Sigmoid colon (tissue), 7 donors: ENCODE results near the gene THEMIS. TPM values are rescaled to one million over a fixed set of nuclear protein-coding genes. Genes with fewer than 3 reads are reported as not detected.

Experiments
- DNase-seq: peaks from one replicate; pipeline ENCODE4 v3.0.0-alpha.2; 2019
- H3K27ac ChIP-seq, 4 donors: fragments of 200-600 bp; sonication (generic); one replicate each; pipeline ENCODE4 v1.5.1; 2016 to 2019; ENCODE audit warnings: mild to moderate bottlenecking in 1 of 4
- H3K27me3 ChIP-seq, 3 donors: fragments of 200-600 bp; sonication (generic); one replicate each; pipeline ENCODE4 v1.5.1; 2019; ENCODE audit warnings: mild to moderate bottlenecking in 1 of 3
- H3K36me3 ChIP-seq, 4 donors: fragments of 200-600 bp; sonication (generic); one replicate each; pipeline ENCODE4 v1.5.1; 2016 to 2019
- H3K4me1 ChIP-seq, 4 donors: fragments of 200-600 bp; sonication (generic); one replicate each; pipeline ENCODE4 v1.5.1; 2017 to 2019
- H3K4me3 ChIP-seq, 4 donors: fragments of 200-600 bp; sonication (generic); one replicate each; pipeline ENCODE4 v1.5.1; 2017 to 2019; ENCODE audit warnings: mild to moderate bottlenecking in 2 of 4, moderate library complexity in 1 of 4
- H3K9me3 ChIP-seq, 4 donors: fragments of 200-600 bp in 3 of 4; sonication (generic) in 3 of 4; one replicate each; pipeline versions ENCODE4 v1.5.1 to v1.6.1; 2013 to 2019
- EP300 ChIP-seq, 4 donors: sonication (generic); formaldehyde crosslinking; IDR thresholded peaks; one replicate each; pipeline ENCODE4 v1.6.1; 2017; ENCODE audit warnings: antibody characterized with exemption in 4 of 4
- POLR2A ChIP-seq, 2 donors: fragments of 450-650 bp; IDR thresholded peaks; one replicate each; pipeline ENCODE4 v1.6.1; 2016; ENCODE audit warnings: antibody characterized with exemption in 2 of 2, mild to moderate bottlenecking in 2 of 2, moderate library complexity in 2 of 2
- POLR2AphosphoS5 ChIP-seq, 4 donors: sonication (generic); formaldehyde crosslinking; IDR thresholded peaks; one replicate each; pipeline ENCODE4 v1.6.1; 2017; ENCODE audit warnings: antibody characterized with exemption in 4 of 4
- WGBS, 2 donors: extraction: QIAGEN DNeasy Blood & Tissue Kit; methylation state at CpG; one replicate each; pipeline ENCODE4 v1.1.7; 2013; 5-methylcytosine and 5-hydroxymethylcytosine counted together
- intact Hi-C: fragments of 100-400 bp; cut with DNase I; formaldehyde crosslinking; loops from one replicate; pipeline ENCODE4 v1.15.1; 2023
- polyA plus RNA-seq, 3 donors: library from polyadenylated mRNA; stranded (reverse); fragments of 200-250 nt; gene quantifications; one replicate each; pipeline ENCODE4 v1.2.3, GENCODE V29; 2013
- total RNA-seq, 4 donors: library from RNA; depleted of rRNA; stranded (reverse); fragments of >200 nt; gene quantifications; one replicate each; pipeline ENCODE4 v1.1.0, GENCODE V29; 2016
- TF ChIP-seq, protein P1 (sequence below), 4 experiments: fragments of 450-650 bp in 3 of 4; fragments of 200-600 bp in 1 of 4; IDR thresholded peaks; one replicate each; pipeline ENCODE4 v1.5.1; 2016 to 2019; ENCODE audit warnings: antibody characterized with exemption in 4 of 4, mild to moderate bottlenecking in 3 of 4, moderate library complexity in 2 of 4
- donor health status: healthy with polysubstance abuse.
- donor health status: Bipolar disorder and iron deficiency.
- donor health status: healthy.

THEMIS gene
- total and polyA plus RNA-seq, 7 donors = 0.33 to 2.5 (median 0.60) TPM; not detected in 2

DNA sequence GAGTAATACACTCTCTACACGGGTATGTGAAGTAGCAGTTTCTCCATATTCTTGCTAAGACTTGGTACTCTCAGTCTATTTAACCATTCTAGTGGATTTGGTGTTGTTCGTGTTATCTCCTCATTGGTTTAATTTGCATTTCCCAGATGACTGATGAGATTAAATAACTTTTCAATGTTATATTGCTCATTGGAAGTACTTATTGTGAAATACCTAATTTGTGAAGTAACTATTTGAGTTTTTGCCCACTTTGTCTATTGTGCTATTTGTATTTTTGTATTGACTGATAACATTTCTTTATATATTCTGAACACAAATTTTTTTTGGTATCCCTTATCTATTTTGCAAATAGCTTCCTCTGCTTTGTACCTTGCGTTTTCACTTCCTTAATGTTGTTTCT, 167.9 kb downstream of the THEMIS start:
- intact Hi-C loops = no loop called here
- DNase-seq = no peak
- H3K4me1 ChIP-seq = peaks cover 0 to 11% (median 0%) of the 10 kb centered on the region in 4 donors
- no peaks in the 10 kb centered on the region for H3K27me3 ChIP-seq
- H3K36me3 ChIP-seq = no peaks in the 10 kb centered on the region
- no peak overlapping the region for H3K4me3 ChIP-seq
- WGBS, 2 donors = 73 to 76% methylated on average over 3 of the region's 3 CpGs
- no peak overlapping the region for H3K27ac ChIP-seq
- H3K9me3 ChIP-seq = no peaks in the 10 kb centered on the region
- TF ChIP-seq, protein P1, sequence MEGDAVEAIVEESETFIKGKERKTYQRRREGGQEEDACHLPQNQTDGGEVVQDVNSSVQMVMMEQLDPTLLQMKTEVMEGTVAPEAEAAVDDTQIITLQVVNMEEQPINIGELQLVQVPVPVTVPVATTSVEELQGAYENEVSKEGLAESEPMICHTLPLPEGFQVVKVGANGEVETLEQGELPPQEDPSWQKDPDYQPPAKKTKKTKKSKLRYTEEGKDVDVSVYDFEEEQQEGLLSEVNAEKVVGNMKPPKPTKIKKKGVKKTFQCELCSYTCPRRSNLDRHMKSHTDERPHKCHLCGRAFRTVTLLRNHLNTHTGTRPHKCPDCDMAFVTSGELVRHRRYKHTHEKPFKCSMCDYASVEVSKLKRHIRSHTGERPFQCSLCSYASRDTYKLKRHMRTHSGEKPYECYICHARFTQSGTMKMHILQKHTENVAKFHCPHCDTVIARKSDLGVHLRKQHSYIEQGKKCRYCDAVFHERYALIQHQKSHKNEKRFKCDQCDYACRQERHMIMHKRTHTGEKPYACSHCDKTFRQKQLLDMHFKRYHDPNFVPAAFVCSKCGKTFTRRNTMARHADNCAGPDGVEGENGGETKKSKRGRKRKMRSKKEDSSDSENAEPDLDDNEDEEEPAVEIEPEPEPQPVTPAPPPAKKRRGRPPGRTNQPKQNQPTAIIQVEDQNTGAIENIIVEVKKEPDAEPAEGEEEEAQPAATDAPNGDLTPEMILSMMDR (IDR thresholded peaks at IDR 0.05) = no peak
- TF ChIP-seq POLR2AphosphoS5 (IDR thresholded peaks at IDR 0.05) (no peak), EP300 (IDR thresholded peaks at IDR 0.05) (no peak), POLR2A (IDR thresholded peaks at IDR 0.05) (no peak)

GRCh38 chr6:127727260-127727953, 173.5 kb downstream of the THEMIS start:
- no peak for DNase-seq
- Histone ChIP-seq H3K4me1 (peaks cover 0 to 33% (median 19%) of the 10 kb centered on the region in 4 donors), H3K4me3 (no peak overlapping the region), H3K27me3 (no peaks in the 10 kb centered on the region), H3K9me3 (no peaks in the 10 kb centered on the region), H3K36me3 (no peaks in the 10 kb centered on the region), H3K27ac (no peak overlapping the region)
- 77 to 85% methylated on average over 1 of the region's 1 CpG for WGBS, 2 donors
- TF ChIP-seq POLR2A (IDR thresholded peaks at IDR 0.05) = no peak
- intact Hi-C loops = no loop called here

DNA sequence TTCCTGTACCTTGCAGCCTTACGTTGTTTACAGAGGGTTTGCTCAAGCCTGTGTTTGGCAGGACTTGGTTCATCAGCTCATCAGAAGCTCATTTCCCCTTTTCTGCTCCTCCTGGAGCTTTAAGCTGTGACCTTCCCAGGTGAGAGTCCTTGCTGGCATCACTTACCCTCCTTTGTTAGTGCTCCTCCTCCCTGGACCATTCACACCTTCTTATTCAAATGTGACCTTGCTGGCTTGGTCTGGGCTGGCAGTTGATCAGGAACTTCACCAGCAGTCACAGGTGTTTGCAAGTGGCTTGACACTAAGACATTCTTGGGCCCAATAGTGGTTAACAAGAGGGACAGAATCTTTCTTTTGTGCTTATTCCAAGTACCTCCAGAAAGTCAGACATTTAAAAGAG, 175.0 kb downstream of the THEMIS start:
- no peaks in the 10 kb centered on the region for H3K9me3 ChIP-seq
- H3K36me3 ChIP-seq = no peaks in the 10 kb centered on the region
- no peak overlapping the region for H3K27ac ChIP-seq
- peaks cover 0 to 42% (median 23%) of the 10 kb centered on the region in 4 donors for H3K4me1 ChIP-seq
- intact Hi-C loops = no loop called here
- TF ChIP-seq POLR2AphosphoS5 (IDR thresholded peaks at IDR 0.05) (no peak), POLR2A (IDR thresholded peaks at IDR 0.05) (no peak), EP300 (IDR thresholded peaks at IDR 0.05) (no peak)
- TF ChIP-seq, protein P1 (IDR thresholded peaks at IDR 0.05) = no peak
- no peak for DNase-seq
- H3K27me3 ChIP-seq = no peaks in the 10 kb centered on the region
- whole genome bisulfite sequencing, 2 donors = 52 to 63% methylated on average over 1 of the region's 1 CpG
- no peak overlapping the region for H3K4me3 ChIP-seq

DNA sequence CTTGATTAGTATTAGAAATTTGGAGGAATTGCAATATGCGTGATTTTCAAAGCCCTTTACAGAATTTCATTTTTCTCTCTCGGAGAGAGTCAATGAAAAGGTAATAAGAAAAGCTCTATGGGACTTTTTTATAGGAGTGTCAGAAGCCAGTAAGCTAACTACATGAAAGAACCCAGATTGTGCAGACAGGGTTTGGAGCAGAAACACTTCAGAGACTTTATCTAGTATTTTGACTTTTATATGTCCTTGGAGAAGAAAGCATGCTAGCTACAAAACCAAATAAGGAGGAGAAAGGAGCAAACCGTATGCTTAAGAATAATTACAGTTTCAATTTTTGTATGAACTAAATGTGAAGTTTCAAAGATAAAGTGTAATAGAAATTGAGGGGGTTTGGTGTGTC, 182.2 kb downstream of the THEMIS start:
- Histone ChIP-seq H3K9me3 (no peaks in the 10 kb centered on the region), H3K4me1 (peaks cover 0 to 52% (median 34%) of the 10 kb centered on the region in 4 donors), H3K4me3 (peak overlapping the region in 1 of 4 donors; percentile 9), H3K27ac (peak overlapping the region in 1 of 4 donors; percentile 54), H3K27me3 (no peaks in the 10 kb centered on the region), H3K36me3 (no peaks in the 10 kb centered on the region)
- WGBS, 2 donors = 84% methylated on average over 3 of the region's 3 CpGs
- TF ChIP-seq EP300 (IDR thresholded peaks at IDR 0.05) = no peak
- TF ChIP-seq POLR2AphosphoS5 (IDR thresholded peaks at IDR 0.05) = peak in 1 of 4 donors; percentile 61
- DNase-seq = no peak
- intact Hi-C loops = no loop called here

- Histone ChIP-seq H3K27me3 (no peaks in the 10 kb centered on the region), H3K4me3 (no peak overlapping the region), H3K36me3 (no peaks in the 10 kb centered on the region), H3K9me3 (no peaks in the 10 kb centered on the region), H3K27ac (no peak overlapping the region), H3K4me1 (peaks cover 0 to 41% (median 24%) of the 10 kb centered on the region in 4 donors)
- WGBS, 2 donors = 78 to 89% methylated on average over 2 of the region's 2 CpGs
- no peak for DNase-seq
- intact Hi-C loops = no loop called here
- TF ChIP-seq EP300 (IDR thresholded peaks at IDR 0.05) (no peak), POLR2A (IDR thresholded peaks at IDR 0.05) (no peak), POLR2AphosphoS5 (IDR thresholded peaks at IDR 0.05) (no peak)
- TF ChIP-seq, protein P1 (IDR thresholded peaks at IDR 0.05) = no peak
These were observed 183.5 kb downstream of the THEMIS start for GRCh38 chr6:127717384-127717783.
